H7 (cell line): Measurements from ENCODE around the gene DNAJC22. TPM values are rescaled to one million over a fixed set of nuclear protein-coding genes. Genes with fewer than 3 reads are reported as not detected.
A peak's percentile ranks its signal among the peaks of the same experiment; 100 is the strongest.
"Not testable (repeated sequence)": the region's sequence is repeated elsewhere in the genome, so short reads cannot be mapped to it uniquely, and the experiment has no call there.

Experiments used
- DNase-seq: peaks from one replicate; pipeline ENCODE4 v3.0.0; 2012
- H3K27me3 ChIP-seq: 2 replicates; pipeline ENCODE4 v1.6.0; 2011; ENCODE audit warnings: mild to moderate bottlenecking, low read length; ENCODE audit not compliant: control insufficient read depth, insufficient read depth
- H3K36me3 ChIP-seq: replicated peaks from 2 replicates; pipeline ENCODE4 v1.5.1; 2011; ENCODE audit warnings: low read length; ENCODE audit not compliant: control insufficient read depth, insufficient read depth
- H3K4me3 ChIP-seq: 2 replicates; pipeline ENCODE4 v1.5.1; 2011; ENCODE audit warnings: low read depth, mild to moderate bottlenecking, control low read depth, low read length, moderate library complexity; ENCODE audit not compliant: insufficient read depth
- total RNA-seq: library from RNA; depleted of rRNA; stranded (reverse); fragments of >200 nt; shearing (Covaris generic); gene quantifications from 2 replicates; pipeline ENCODE4 v1.2.3, GENCODE V29; 2014

DNAJC22 gene
- total RNA-seq, 1 experiment from 2014 or later, result 0.35 TPM

- Histone ChIP-seq H3K27me3 (peaks cover 2% of the 10 kb centered on the region; the same call in 1 of the 2 replicates), H3K4me3 (peak overlapping the region; percentile 89), H3K36me3 (no peaks in the 10 kb centered on the region)
- DNase-seq, result no peak
Observed at GRCh38 chr12:49366096-49366651, 19.5 kb downstream of the DNAJC22 start.

- DNase-seq, result peak; percentile 99
- no peaks in the 10 kb centered on the region for H3K36me3 ChIP-seq
- H3K4me3 ChIP-seq, result peak overlapping the region; percentile 89
- H3K27me3 ChIP-seq, result peaks cover 2% of the 10 kb centered on the region; the same call in 1 of the 2 replicates
Observed at GRCh38 chr12:49366652-49367380, 20.1 kb downstream of the DNAJC22 start.

GRCh38 chr12:49367381-49368239 lies 20.9 kb downstream of the DNAJC22 start, which contains the start of gene SPATS2:
Gene SPATS2 (plus strand): TSS chr12:49367462. CDS start chr12:49461013, 93,551 bp downstream.
- Histone ChIP-seq H3K36me3 (no peaks in the 10 kb centered on the region), H3K27me3 (peaks cover 2% of the 10 kb centered on the region; the same call in 1 of the 2 replicates), H3K4me3 (peak within 1 kb of the TSS; percentile 89)
- no peak for DNase-seq

- Histone ChIP-seq H3K27me3 (peaks cover 2% of the 10 kb centered on the region; the same call in 1 of the 2 replicates), H3K4me3 (peak overlapping the region; percentile 89), H3K36me3 (no peaks in the 10 kb centered on the region)
- DNase-seq, result no peak
Observed at GRCh38 chr12:49368240-49368600, 21.5 kb downstream of the DNAJC22 start.

- peak; percentile 56 for DNase-seq
- Histone ChIP-seq H3K27me3 (peaks cover 2% of the 10 kb centered on the region; the same call in 1 of the 2 replicates), H3K36me3 (no peaks in the 10 kb centered on the region), H3K4me3 (no peak overlapping the region)
Observed at GRCh38 chr12:49369411-49370145, 22.9 kb downstream of the DNAJC22 start.

- DNase-seq, result no peak
- Histone ChIP-seq H3K4me3 (no peak overlapping the region), H3K27me3 (no peaks in the 10 kb centered on the region), H3K36me3 (no peaks in the 10 kb centered on the region)
Observed at GRCh38 chr12:49370539-49370938, 23.9 kb downstream of the DNAJC22 start.

- no peak for DNase-seq
Observed at GRCh38 chr12:49375406-49375805, 28.7 kb downstream of the DNAJC22 start.

GRCh38 chr12:49377386-49377785 lies 30.7 kb downstream of the DNAJC22 start:
- H3K27me3 ChIP-seq, result no peaks in the 10 kb centered on the region
- no peak overlapping the region for H3K4me3 ChIP-seq
- H3K36me3 ChIP-seq, result no peaks in the 10 kb centered on the region
- no peak for DNase-seq

More at GRCh38 chr12:49375406-49375805, 28.7 kb downstream of the DNAJC22 start:
- Histone ChIP-seq H3K4me3 (no peak overlapping the region), H3K36me3 (no peaks in the 10 kb centered on the region), H3K27me3 (no peaks in the 10 kb centered on the region)

GRCh38 chr12:49380184-49380583 lies 33.5 kb downstream of the DNAJC22 start:
- not testable (repeated sequence) for H3K27me3 ChIP-seq, DNase-seq, H3K36me3 ChIP-seq, H3K4me3 ChIP-seq

GRCh38 chr12:49388682-49389386 lies 42.1 kb downstream of the DNAJC22 start:
- H3K4me3 ChIP-seq, result no peak overlapping the region
- H3K36me3 ChIP-seq, result no peaks in the 10 kb centered on the region
- peak; percentile 78 for DNase-seq
- H3K27me3 ChIP-seq, result no peaks in the 10 kb centered on the region

- H3K36me3 ChIP-seq, result no peaks in the 10 kb centered on the region
- H3K4me3 ChIP-seq, result no peak overlapping the region
- no peaks in the 10 kb centered on the region for H3K27me3 ChIP-seq
- DNase-seq, result no peak
Observed at GRCh38 chr12:49389387-49389703, 42.7 kb downstream of the DNAJC22 start.

GRCh38 chr12:49397000-49397399 lies 50.3 kb downstream of the DNAJC22 start:
- DNase-seq, result no peak
- H3K27me3 ChIP-seq, result no peaks in the 10 kb centered on the region
- no peak overlapping the region for H3K4me3 ChIP-seq
- no peaks in the 10 kb centered on the region for H3K36me3 ChIP-seq

GRCh38 chr12:49400304-49400703 lies 53.6 kb downstream of the DNAJC22 start:
- Histone ChIP-seq H3K4me3 (no peak overlapping the region), H3K36me3 (no peaks in the 10 kb centered on the region), H3K27me3 (no peaks in the 10 kb centered on the region)
- no peak for DNase-seq
